Stromal cell of bone marrow (primary cell): ENCODE results near the gene WTAP.
A peak's percentile ranks its signal among the peaks of the same experiment; 100 is the strongest.
"Not testable (repeated sequence)": the region's sequence is repeated elsewhere in the genome, so short reads cannot be mapped to it uniquely, and the experiment has no call there.

Experiments used
- DNase-seq: peaks from one replicate; pipeline ENCODE4 v3.0.0-alpha.2; 2012; ENCODE audit warnings: low read depth

Gene WTAP

GRCh38 chr6:159693894-159694545 is 33.3 kb upstream of the WTAP start:
- DNase-seq = no peak

DNA sequence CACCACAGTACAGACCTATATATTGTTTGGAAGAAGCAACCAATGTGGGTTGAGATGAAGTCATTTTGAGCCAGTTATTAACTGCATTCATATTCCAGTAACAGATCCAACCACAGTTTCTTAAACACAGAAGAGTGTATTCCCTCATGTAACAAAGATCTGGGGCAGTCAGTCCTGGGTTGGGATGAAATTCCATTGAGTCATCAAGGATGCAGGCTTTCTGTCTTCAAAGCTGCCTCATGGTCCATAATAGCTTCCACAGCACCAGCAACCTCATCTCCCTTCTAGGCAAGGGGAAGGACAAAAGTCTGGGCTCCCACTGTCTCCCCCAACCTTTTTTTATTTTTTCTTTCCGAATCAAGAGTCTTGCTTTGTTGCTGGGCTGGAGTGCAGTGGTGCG is 31.3 kb upstream of the WTAP start:
- DNase-seq = peak; percentile 73

DNA sequence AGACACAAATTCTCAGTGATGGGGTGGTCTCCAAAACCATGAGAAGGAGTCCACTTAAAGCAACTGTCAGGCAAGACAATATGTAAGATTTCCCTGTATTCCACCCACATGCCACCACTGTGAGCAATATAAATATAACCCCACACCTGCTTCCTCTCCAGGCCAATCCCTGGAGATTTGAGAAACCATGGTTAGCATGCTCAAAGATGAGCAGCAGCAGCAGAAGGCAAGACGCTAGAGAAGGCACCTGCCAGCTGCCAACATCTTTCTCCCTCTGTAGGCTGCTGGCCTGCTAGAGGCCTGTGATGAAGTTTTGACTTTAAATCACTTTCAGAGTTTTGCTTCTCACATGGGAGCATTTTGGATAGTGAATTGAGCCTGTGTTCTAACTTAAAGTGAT is 26.3 kb upstream of the WTAP start:
- DNase-seq = peak; percentile 13

DNA sequence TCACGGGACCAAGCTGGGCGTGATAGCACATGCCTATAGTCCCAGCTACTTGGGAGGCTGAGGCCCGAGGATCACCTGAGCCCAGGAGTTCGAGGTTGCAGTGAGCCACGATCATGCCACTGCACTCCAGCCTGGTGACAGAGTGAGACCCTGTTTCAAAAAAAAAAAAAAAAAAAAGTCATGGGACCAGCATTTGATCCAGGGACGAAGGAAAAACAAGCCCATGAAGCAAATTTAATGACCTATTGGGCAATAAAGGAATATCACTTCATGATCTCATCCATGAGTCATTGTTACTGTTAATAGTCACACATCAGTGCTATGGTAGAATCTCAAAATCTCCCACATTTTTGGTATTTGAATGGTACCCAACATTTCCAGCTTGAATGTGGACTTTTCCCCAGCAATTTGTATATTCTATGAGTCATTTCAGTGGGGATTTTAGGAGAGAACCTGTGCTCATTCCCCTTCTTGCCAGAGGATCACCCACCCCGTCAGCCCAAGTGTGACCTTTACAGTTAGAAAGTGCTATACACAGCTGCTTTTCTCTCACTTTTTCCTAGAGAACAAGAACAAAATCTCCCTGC is 25.8 kb upstream of the WTAP start:
- DNase-seq = peak; percentile 97

DNA sequence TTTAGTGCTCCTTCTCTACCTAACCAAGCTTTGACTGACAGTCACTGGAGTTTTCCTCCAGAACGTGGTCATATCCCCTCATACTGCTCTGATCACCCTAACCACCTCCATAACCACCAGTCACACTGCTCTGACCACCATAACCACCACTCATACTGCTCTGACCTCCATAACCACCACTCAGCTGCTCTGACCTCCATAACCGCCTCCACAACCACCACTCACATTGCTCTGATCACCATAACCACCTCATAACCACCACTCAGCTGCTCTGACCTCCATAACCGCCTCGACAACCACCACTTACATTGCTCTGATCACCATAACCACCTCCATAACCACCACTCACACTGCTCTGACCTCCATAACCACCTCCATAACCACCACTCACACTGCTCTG is 16.7 kb upstream of the WTAP start:
- DNase-seq = not testable (repeated sequence)

GRCh38 chr6:159712389-159712788 is 14.9 kb upstream of the WTAP start:
- DNase-seq = not testable (repeated sequence)

GRCh38 chr6:159713984-159714383 is 13.3 kb upstream of the WTAP start:
- DNase-seq = no peak

GRCh38 chr6:159714404-159714803 is 12.9 kb upstream of the WTAP start:
- DNase-seq = no peak

DNA sequence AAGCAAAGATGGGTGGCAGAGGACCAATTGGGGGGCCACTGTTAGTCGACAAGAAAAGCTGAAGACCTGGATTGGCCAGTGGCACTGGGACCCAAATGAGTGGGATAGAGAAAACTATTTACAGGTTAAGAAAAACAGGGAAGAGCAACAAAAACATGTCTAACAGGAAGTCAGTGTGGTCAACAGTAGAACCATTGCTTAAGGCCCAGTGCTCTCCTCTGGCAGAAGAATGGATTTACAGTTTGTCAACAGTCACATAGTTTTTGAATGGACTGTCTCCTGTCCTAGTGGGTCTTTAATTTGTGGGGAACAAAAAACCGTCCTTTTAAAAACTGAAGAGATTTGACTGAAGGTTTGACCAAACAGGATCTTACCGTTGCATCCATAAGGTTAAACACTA is 12.1 kb upstream of the WTAP start:
- DNase-seq = no peak

DNA sequence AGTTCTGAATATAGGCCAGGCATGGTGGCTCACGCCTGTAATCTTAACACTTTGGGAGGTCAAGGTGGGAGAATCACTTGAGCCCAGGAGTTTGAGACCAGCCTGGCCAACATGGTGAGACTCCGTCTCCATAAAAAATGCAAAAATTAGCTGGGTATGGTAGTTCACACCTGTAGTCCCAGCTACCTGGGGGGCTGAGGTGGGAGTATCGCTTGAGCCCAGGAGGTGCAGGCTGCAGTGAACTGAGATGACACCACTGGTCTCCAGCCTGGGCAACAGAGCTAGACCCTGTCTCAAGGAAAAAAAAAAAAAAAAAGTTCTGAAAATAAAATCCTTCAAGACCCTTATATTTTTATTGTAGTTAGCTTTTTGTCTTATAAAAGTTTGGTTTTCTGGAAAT is 11.7 kb upstream of the WTAP start:
- DNase-seq = no peak

GRCh38 chr6:159716247-159717096 is 10.8 kb upstream of the WTAP start:
- peak; percentile 99 for DNase-seq

DNA sequence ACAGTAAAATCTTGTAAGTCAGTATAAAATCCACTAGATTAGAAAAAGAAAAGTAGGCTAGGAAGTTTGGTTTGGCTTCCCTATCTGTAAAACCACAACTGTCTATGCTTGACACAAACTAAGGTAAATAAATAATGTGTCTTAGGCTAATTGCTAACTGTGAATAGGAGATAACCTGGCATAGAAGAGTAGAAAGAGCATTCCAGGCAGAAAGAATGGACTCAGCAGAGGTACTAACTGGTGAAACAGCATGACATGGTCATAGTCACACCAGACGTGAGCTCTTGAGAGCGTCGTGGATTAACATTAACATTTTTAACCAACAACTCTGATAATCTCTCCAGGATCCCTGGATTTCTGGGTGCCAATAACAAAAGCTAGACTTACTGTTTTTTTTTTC is 8.7 kb upstream of the WTAP start:
- no peak for DNase-seq

GRCh38 chr6:159719287-159719686 is 8.0 kb upstream of the WTAP start:
- DNase-seq = no peak

GRCh38 chr6:159720708-159721107 is 6.6 kb upstream of the WTAP start:
- DNase-seq = no peak

DNA sequence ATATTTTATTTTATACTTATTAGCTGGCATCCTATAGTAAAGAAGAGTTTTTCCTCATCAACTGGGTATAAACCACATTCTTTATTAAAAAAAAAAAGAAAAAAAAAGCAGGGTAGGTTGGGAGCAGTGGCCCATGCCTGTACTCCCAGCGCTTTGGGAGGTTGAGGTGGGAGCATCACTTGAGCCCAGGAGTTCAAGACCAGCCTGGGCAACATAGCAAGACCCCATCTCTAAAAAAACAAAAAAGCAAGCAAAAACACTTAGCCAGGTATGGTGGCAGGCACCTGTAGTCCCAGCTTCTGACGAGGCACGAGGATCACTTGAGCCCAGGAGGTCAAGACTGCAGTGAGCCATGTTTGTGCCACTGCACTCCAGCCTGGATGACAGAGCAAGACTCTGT is 5.3 kb upstream of the WTAP start:
- DNase-seq = not testable (repeated sequence)

GRCh38 chr6:159722655-159723054 is 4.7 kb upstream of the WTAP start:
- DNase-seq = no peak

GRCh38 chr6:159723259-159723658 is 4.0 kb upstream of the WTAP start:
- DNase-seq = no peak

GRCh38 chr6:159724778-159725177 is 2.5 kb upstream of the WTAP start:
- no peak for DNase-seq

DNA sequence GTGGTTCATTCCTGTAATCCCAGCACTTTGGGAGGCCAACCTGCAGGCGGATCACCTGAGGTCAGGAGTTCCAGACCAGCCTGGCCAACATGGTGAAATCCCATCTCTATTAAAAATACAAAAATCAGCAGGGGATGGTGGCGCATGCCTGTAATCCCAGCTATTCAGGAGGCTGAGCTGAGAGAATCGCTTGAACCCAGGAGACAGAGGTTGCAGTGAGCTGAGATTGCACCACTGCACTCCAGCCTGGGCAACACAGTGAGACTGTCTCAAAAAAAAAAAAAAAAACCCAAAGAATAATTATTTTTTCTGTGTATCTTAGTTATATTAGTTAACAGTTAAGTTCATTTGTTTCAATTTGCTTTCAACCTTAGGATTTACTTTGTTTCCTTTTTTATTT is 2.1 kb upstream of the WTAP start:
- not testable (repeated sequence) for DNase-seq

DNA sequence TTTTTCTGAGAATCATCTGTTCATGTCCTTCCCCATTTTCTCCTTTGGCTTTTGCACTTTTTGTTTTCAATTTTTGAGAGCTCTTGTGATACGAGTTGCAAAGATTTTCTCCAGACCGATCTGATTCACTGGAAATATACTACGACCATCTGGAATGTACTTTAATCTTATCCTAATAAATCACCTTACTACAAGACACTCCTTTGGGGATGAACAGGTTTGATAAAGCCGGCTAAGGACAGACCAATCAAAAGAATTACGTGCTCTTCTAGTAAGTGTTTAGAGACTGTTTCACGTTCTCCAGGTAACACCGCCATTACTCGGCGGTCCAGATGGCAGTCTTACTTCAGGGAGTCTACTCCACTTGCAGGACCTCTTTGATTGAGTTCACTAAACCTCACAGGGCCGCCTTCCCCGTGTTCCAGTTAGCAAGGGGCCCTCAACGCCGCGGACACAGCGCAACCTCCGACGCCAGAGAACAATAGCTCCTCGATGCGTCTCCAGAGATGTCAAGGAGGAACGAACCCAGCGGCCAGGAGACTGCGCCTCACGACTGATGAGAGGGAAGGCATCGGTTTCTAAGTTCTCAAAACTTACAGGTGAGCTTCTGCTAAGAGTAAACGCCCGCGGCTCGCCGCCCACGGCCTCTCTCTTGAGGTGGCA is 920 bp upstream of the WTAP start:
- DNase-seq = no peak

DNA sequence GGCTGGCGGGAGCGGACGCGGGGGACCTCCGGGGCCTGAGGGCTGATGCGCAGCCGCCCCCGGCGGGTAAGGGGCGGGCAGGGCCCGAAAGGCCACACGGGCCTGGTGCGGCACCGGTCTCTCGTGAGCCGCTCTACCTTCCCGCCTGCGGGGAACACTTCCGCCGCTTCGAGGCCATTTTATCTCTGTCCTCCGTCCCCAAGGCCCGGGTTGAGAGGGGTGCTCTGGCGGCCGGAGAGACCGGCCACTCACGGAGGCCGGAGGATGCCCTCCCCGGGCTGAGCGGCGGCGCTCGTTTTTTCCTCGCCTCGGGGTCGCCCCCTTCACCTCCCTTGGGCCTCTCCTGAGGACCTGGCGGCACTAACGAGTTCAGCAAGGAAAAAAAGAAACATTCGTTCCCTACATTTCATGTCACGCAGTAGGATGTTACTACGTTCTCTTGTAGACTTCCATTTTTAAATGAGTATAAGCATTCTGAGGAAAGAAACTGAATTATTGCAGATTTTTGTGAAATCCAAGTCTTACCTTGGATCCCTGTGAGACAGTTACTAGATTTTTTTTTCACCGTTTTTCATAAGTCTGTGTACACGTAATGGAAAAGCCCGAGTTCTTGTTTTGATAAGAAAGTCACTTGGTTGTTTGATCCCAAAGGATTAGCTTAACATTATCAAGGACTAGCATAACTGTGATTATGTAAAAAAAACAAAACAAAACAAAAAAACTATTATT is 575 bp downstream of the WTAP start:
- no peak for DNase-seq

- no peak for DNase-seq
These were observed 1.2 kb downstream of the WTAP start for GRCh38 chr6:159728531-159728964.
